CD4-positive, alpha-beta T cell treated with Interleukin-4 for 4 hours (primary cell): ENCODE measurements around the gene C1orf167.
A peak's percentile ranks its signal among the peaks of the same experiment; 100 is the strongest.
"Not testable (repeated sequence)": the region's sequence is repeated elsewhere in the genome, so short reads cannot be mapped to it uniquely, and the experiment has no call there.

ENCODE experiments used
- DNase-seq: peaks from one replicate; pipeline ENCODE4 v3.0.0-alpha.2; 2020

C1orf167 gene

GRCh38 chr1:11802973-11803885 is 41.2 kb downstream of the C1orf167 start:
- DNase-seq: peak; percentile 74

- DNase-seq: not testable (repeated sequence)
Measured at GRCh38 chr1:11803924-11804665, 42.1 kb downstream of the C1orf167 start.

GRCh38 chr1:11804666-11805421 is 42.9 kb downstream of the C1orf167 start:
- DNase-seq: peak; percentile 21

- peak; percentile 97 for DNase-seq
Measured at GRCh38 chr1:11805422-11806306, 43.7 kb downstream of the C1orf167 start, which contains the start of the genes CLCN6 and MTHFR. Gene CLCN6, plus strand, starts transcription at chr1:11806191. Its CDS starts 72 bp downstream, at chr1:11806263. Gene MTHFR, minus strand, starts transcription at chr1:11805964. Its CDS starts 2,848 bp downstream, at chr1:11803116.

- no peak for DNase-seq
Measured at GRCh38 chr1:11806307-11806936, 44.4 kb downstream of the C1orf167 start.

- no peak for DNase-seq
Measured at GRCh38 chr1:11807133-11807532, 45.1 kb downstream of the C1orf167 start.

- DNase-seq: no peak
Measured at GRCh38 chr1:11813021-11813420, 51.0 kb downstream of the C1orf167 start.

GRCh38 chr1:11817192-11817591 is 55.2 kb downstream of the C1orf167 start:
- DNase-seq: no peak

GRCh38 chr1:11822091-11822490 is 60.1 kb downstream of the C1orf167 start:
- no peak for DNase-seq

GRCh38 chr1:11823366-11824137 is 61.6 kb downstream of the C1orf167 start:
- DNase-seq: no peak

GRCh38 chr1:11825131-11825530 is 63.1 kb downstream of the C1orf167 start:
- no peak for DNase-seq

GRCh38 chr1:11826946-11827345 is 65.0 kb downstream of the C1orf167 start:
- no peak for DNase-seq

- DNase-seq: no peak
Measured at GRCh38 chr1:11828511-11828910, 66.5 kb downstream of the C1orf167 start.

- no peak for DNase-seq
Measured at GRCh38 chr1:11831945-11832725, 70.1 kb downstream of the C1orf167 start.

GRCh38 chr1:11833497-11833896 is 71.5 kb downstream of the C1orf167 start:
- no peak for DNase-seq

- no peak for DNase-seq
Measured at GRCh38 chr1:11833900-11834299, 71.9 kb downstream of the C1orf167 start.

GRCh38 chr1:11835441-11836225 is 73.6 kb downstream of the C1orf167 start:
- DNase-seq: no peak

- DNase-seq: no peak
Measured at GRCh38 chr1:11836955-11837766, 75.2 kb downstream of the C1orf167 start.
